ENCODE data around the gene LAMP2. TPM values are rescaled to one million over a fixed set of nuclear protein-coding genes. Genes with fewer than 3 reads are reported as not detected.
A peak's percentile ranks its signal among the peaks of the same experiment; 100 is the strongest.
"Not testable (repeated sequence)": the region's sequence is repeated elsewhere in the genome, so short reads cannot be mapped to it uniquely, and the experiment has no call there.

Gene LAMP2
- total and polyA plus RNA-seq, 4 donors = 35.8 to 101 (median 56.3) TPM

DNA sequence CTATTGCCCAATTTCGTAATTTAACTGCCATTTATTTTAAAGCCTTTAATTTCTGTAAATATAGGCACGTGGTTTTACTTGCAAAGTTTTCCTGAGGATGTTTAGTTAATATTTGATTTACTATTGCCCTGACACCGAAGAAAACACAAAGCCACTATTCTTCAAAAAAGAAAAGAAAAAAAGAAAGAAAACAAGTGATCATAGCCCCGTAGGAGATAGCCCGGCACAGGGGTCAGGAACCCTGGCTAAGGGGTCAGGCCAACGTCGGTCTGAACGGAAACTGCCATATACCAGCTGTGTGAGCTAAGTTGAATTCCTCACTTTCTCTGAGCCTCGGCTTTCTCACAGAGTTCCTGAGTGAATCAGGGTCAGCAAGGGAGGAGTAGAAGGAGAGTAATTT, 17.7 kb upstream of the LAMP2 start:
- Histone ChIP-seq H3K9me3 (ENCODE audit: control insufficient read depth, low read length) (no peaks in the 10 kb centered on the region), H3K4me1 (ENCODE audit: control insufficient read depth in 1 of 2, insufficient read depth in 2 of 2, low read length in 2 of 2) (no peaks in the 10 kb centered on the region), H3K27ac (ENCODE audit: low read depth in 1 of 2, low read length in 2 of 2) (no peak overlapping the region), H3K4me3 (ENCODE audit: low read length in 2 of 2) (no peak overlapping the region), H3K27me3 (ENCODE audit: control insufficient read depth in 1 of 2, insufficient read depth in 2 of 2, low read length in 1 of 2) (no peaks in the 10 kb centered on the region), H3K36me3 (ENCODE audit: control insufficient read depth in 1 of 2, insufficient read depth in 2 of 2, low read length in 1 of 2) (no peaks in the 10 kb centered on the region)
- 64 to 73% methylated on average over 9 of the region's 9 CpGs for WGBS, 2 donors
- ATAC-seq (ENCODE audit: low FRiP score) (no peak), DNase-seq (no peak)
- intact Hi-C loops (cut with DNase I) = no loop called here

GRCh38 chrX:120485638-120486520, 16.8 kb upstream of the LAMP2 start:
- peak overlapping the region; percentile 2 to 72 for H3K27ac ChIP-seq (ENCODE audit: low read depth in 1 of 2, low read length in 2 of 2)
- no peaks in the 10 kb centered on the region for H3K36me3 ChIP-seq (ENCODE audit: control insufficient read depth in 1 of 2, insufficient read depth in 2 of 2, low read length in 1 of 2)
- peak overlapping the region; percentile 12 to 37 for H3K4me3 ChIP-seq (ENCODE audit: low read length in 2 of 2)
- ATAC-seq (ENCODE audit: low FRiP score) = peak; percentile 88
- intact Hi-C loops (cut with DNase I) = no loop called here
- 1 to 23% methylated on average over 39 of the region's 39 CpGs for WGBS, 2 donors
- no peaks in the 10 kb centered on the region for H3K9me3 ChIP-seq (ENCODE audit: control insufficient read depth, low read length)
- peak; percentile 73 to 85 for DNase-seq
- no peaks in the 10 kb centered on the region for H3K27me3 ChIP-seq (ENCODE audit: control insufficient read depth in 1 of 2, insufficient read depth in 2 of 2, low read length in 1 of 2)
- H3K4me1 ChIP-seq (ENCODE audit: control insufficient read depth in 1 of 2, insufficient read depth in 2 of 2, low read length in 2 of 2) = no peaks in the 10 kb centered on the region

DNA sequence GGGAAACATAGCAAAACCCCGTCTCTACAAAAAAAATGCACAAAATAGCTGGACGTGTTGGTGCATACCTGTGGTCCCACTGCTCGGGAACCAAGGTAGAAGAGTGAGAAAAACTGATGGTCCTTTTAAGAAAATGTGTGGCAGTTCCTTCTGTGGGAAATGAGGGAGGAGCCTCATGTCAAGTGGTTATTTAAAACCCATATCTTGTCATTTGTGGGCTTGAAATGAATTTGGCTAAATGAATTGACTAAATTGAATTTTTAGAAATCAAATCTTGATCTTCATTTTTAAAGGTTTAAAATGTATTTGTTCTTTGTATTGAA, 16.2 kb upstream of the LAMP2 start:
- H3K36me3 ChIP-seq (ENCODE audit: control insufficient read depth in 1 of 2, insufficient read depth in 2 of 2, low read length in 1 of 2) = no peaks in the 10 kb centered on the region
- intact Hi-C loops (cut with DNase I) = no loop called here
- no peaks in the 10 kb centered on the region for H3K4me1 ChIP-seq (ENCODE audit: control insufficient read depth in 1 of 2, insufficient read depth in 2 of 2, low read length in 2 of 2)
- no peak overlapping the region for H3K27ac ChIP-seq (ENCODE audit: low read depth in 1 of 2, low read length in 2 of 2)
- 69 to 74% methylated on average over 3 of the region's 3 CpGs for WGBS, 2 donors
- no peaks in the 10 kb centered on the region for H3K27me3 ChIP-seq (ENCODE audit: control insufficient read depth in 1 of 2, insufficient read depth in 2 of 2, low read length in 1 of 2)
- H3K4me3 ChIP-seq (ENCODE audit: low read length in 2 of 2) = no peak overlapping the region
- DNase-seq = no peak
- no peaks in the 10 kb centered on the region for H3K9me3 ChIP-seq (ENCODE audit: control insufficient read depth, low read length)
- no peak for ATAC-seq (ENCODE audit: low FRiP score)

- no peaks in the 10 kb centered on the region for H3K4me1 ChIP-seq (ENCODE audit: control insufficient read depth in 1 of 2, insufficient read depth in 2 of 2, low read length in 2 of 2)
- H3K4me3 ChIP-seq (ENCODE audit: low read length in 2 of 2) = no peak overlapping the region
- H3K27me3 ChIP-seq (ENCODE audit: control insufficient read depth in 1 of 2, insufficient read depth in 2 of 2, low read length in 1 of 2) = peaks cover 0 to 2% of the 10 kb centered on the region in 2 donors
- no peak overlapping the region for H3K27ac ChIP-seq (ENCODE audit: low read depth in 1 of 2, low read length in 2 of 2)
- ATAC-seq (ENCODE audit: low FRiP score) (no peak), DNase-seq (no peak)
- H3K9me3 ChIP-seq (ENCODE audit: control insufficient read depth, low read length) = no peaks in the 10 kb centered on the region
- 77 to 81% methylated on average over 3 of the region's 3 CpGs for WGBS, 2 donors
- H3K36me3 ChIP-seq (ENCODE audit: control insufficient read depth in 1 of 2, insufficient read depth in 2 of 2, low read length in 1 of 2) = no peaks in the 10 kb centered on the region
- intact Hi-C loops (cut with DNase I) = no loop called here
These were observed 8.4 kb upstream of the LAMP2 start for GRCh38 chrX:120477453-120477852.

- no peak for DNase-seq
- 52 to 74% methylated on average over 2 of the region's 2 CpGs for WGBS, 2 donors
- Histone ChIP-seq H3K27ac (ENCODE audit: low read depth in 1 of 2, low read length in 2 of 2) (no peak overlapping the region), H3K4me1 (ENCODE audit: control insufficient read depth in 1 of 2, insufficient read depth in 2 of 2, low read length in 2 of 2) (no peaks in the 10 kb centered on the region), H3K27me3 (ENCODE audit: control insufficient read depth in 1 of 2, insufficient read depth in 2 of 2, low read length in 1 of 2) (peaks cover 0 to 2% of the 10 kb centered on the region in 2 donors), H3K9me3 (ENCODE audit: control insufficient read depth, low read length) (no peaks in the 10 kb centered on the region), H3K36me3 (ENCODE audit: control insufficient read depth in 1 of 2, insufficient read depth in 2 of 2, low read length in 1 of 2) (no peaks in the 10 kb centered on the region), H3K4me3 (ENCODE audit: low read length in 2 of 2) (no peak overlapping the region)
- intact Hi-C loops (cut with DNase I) = no loop called here
- ATAC-seq (ENCODE audit: low FRiP score) = no peak
These were observed 7.6 kb upstream of the LAMP2 start for GRCh38 chrX:120476714-120477113.

DNA sequence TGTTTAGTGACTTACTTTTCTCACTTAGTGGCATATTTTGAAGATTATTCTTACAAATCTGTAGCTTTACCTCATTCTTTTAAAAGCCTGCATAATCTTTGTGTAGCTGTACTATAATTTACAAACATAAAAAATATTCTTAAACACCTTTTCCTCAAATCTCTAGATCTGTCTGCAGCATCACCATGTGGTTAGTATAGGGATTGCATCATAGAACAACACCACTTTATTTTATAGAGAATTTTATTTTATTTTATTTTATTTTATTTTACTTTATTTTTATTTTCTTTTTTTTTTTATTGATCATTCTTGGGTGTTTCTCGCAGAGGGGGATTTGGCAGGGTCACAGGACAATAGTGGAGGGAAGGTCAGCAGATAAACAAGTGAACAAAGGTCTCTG, 6.4 kb upstream of the LAMP2 start:
- H3K9me3 ChIP-seq (ENCODE audit: control insufficient read depth, low read length); H3K27ac ChIP-seq (ENCODE audit: low read depth in 1 of 2, low read length in 2 of 2); ATAC-seq (ENCODE audit: low FRiP score); H3K4me3 ChIP-seq (ENCODE audit: low read length in 2 of 2); H3K27me3 ChIP-seq (ENCODE audit: control insufficient read depth in 1 of 2, insufficient read depth in 2 of 2, low read length in 1 of 2); H3K36me3 ChIP-seq (ENCODE audit: control insufficient read depth in 1 of 2, insufficient read depth in 2 of 2, low read length in 1 of 2); DNase-seq; intact Hi-C loops (cut with DNase I); H3K4me1 ChIP-seq (ENCODE audit: control insufficient read depth in 1 of 2, insufficient read depth in 2 of 2, low read length in 2 of 2): not testable (repeated sequence)
- WGBS, 2 donors = 20 to 24% methylated on average over 1 of the region's 1 CpG

- intact Hi-C loops (cut with DNase I) = no loop called here
- no peaks in the 10 kb centered on the region for H3K36me3 ChIP-seq (ENCODE audit: control insufficient read depth in 1 of 2, insufficient read depth in 2 of 2, low read length in 1 of 2)
- ATAC-seq (ENCODE audit: low FRiP score) = no peak
- no peak overlapping the region for H3K27ac ChIP-seq (ENCODE audit: low read depth in 1 of 2, low read length in 2 of 2)
- WGBS, 2 donors = 65 to 71% methylated on average over 3 of the region's 3 CpGs
- no peaks in the 10 kb centered on the region for H3K4me1 ChIP-seq (ENCODE audit: control insufficient read depth in 1 of 2, insufficient read depth in 2 of 2, low read length in 2 of 2)
- H3K27me3 ChIP-seq (ENCODE audit: control insufficient read depth in 1 of 2, insufficient read depth in 2 of 2, low read length in 1 of 2) = peaks cover 0 to 2% of the 10 kb centered on the region in 2 donors
- DNase-seq = no peak
- H3K4me3 ChIP-seq (ENCODE audit: low read length in 2 of 2) = no peak overlapping the region
- H3K9me3 ChIP-seq (ENCODE audit: control insufficient read depth, low read length) = no peaks in the 10 kb centered on the region
These were observed 5.0 kb upstream of the LAMP2 start for GRCh38 chrX:120474085-120474484.

DNA sequence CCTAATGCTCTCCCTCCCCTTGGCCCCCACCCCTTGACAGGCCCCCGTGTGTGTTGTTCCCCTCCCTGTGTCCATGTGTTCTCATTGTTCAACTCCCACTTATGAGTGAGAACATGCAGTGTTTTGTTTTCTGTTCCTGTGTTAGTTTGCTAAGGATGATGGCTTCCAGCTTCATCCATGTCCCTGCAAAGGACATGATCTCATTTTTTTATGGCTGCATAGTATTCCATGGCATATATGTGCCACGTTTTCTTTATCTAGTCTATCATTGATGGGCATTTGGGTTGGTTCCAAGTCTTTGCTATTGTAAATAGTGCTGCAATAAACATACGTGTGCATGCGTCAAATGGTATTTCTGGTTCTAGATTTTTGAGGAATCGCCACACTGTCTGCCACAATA, 561 bp upstream of the LAMP2 start:
- not testable (repeated sequence) for H3K36me3 ChIP-seq (ENCODE audit: control insufficient read depth in 1 of 2, insufficient read depth in 2 of 2, low read length in 1 of 2); H3K27me3 ChIP-seq (ENCODE audit: control insufficient read depth in 1 of 2, insufficient read depth in 2 of 2, low read length in 1 of 2); H3K9me3 ChIP-seq (ENCODE audit: control insufficient read depth, low read length); DNase-seq; H3K4me1 ChIP-seq (ENCODE audit: control insufficient read depth in 1 of 2, insufficient read depth in 2 of 2, low read length in 2 of 2); ATAC-seq (ENCODE audit: low FRiP score); H3K27ac ChIP-seq (ENCODE audit: low read depth in 1 of 2, low read length in 2 of 2); H3K4me3 ChIP-seq (ENCODE audit: low read length in 2 of 2)
- 59 to 62% methylated on average over 5 of the region's 5 CpGs for WGBS, 2 donors
- intact Hi-C loops (cut with DNase I) = loop anchor here in 1 of 2 donors (10.0 kb wide), 1 partner anchor 215 kb away; the partner anchor contains the start of gene ZBTB33

DNA sequence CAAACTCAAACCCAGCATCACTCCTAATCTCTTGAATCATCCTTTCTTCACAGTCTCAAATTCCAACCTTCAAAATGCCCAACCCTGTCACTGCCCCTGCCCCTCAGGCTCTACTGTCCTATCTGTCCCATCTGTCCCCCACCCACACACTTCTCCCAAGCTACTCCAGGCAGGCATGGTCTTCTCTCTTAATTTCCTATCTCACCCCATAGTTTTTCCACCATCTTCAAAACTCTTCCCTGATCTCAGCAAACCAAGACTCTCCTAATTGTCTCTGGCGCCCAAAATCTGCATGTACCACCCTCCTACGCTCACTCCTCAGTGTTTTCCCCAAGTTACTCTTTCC, 644 bp downstream of the LAMP2 start:
- H3K9me3 ChIP-seq (ENCODE audit: control insufficient read depth, low read length) = no peaks in the 10 kb centered on the region
- peak overlapping the region; percentile 21 to 37 for H3K4me3 ChIP-seq (ENCODE audit: low read length in 2 of 2)
- H3K27me3 ChIP-seq (ENCODE audit: control insufficient read depth in 1 of 2, insufficient read depth in 2 of 2, low read length in 1 of 2) = no peaks in the 10 kb centered on the region
- peak overlapping the region in 1 of 2 donors; percentile 91 for H3K27ac ChIP-seq (ENCODE audit: low read depth in 1 of 2, low read length in 2 of 2)
- intact Hi-C loops (cut with DNase I) = loop anchor here in 1 of 2 donors (10.0 kb wide), 1 partner anchor 214 kb away; the partner anchor contains the start of gene ZBTB33
- DNase-seq (no peak), ATAC-seq (ENCODE audit: low FRiP score) (no peak)
- WGBS, 2 donors = 1 to 12% methylated on average over 2 of the region's 2 CpGs
- no peaks in the 10 kb centered on the region for H3K36me3 ChIP-seq (ENCODE audit: control insufficient read depth in 1 of 2, insufficient read depth in 2 of 2, low read length in 1 of 2)
- H3K4me1 ChIP-seq (ENCODE audit: control insufficient read depth in 1 of 2, insufficient read depth in 2 of 2, low read length in 2 of 2) = no peaks in the 10 kb centered on the region

Data from aorta (tissue), 5 donors.